Osteocyte (in vitro differentiated cells): ENCODE measurements around the gene ATXN7. TPM values are rescaled to one million over a fixed set of nuclear protein-coding genes. Genes with fewer than 3 reads are reported as not detected.

ENCODE experiments used
- DNase-seq: peaks from one replicate; pipeline ENCODE4 v3.0.0; 2021; ENCODE audit warnings: mixed read lengths; ENCODE audit not compliant: unreplicated experiment; ENCODE audit errors: extremely low spot score
- H3K27ac Mint-ChIP-seq: one replicate; pipeline ENCODE4 v1.8.0; 2021; ENCODE audit warnings: mild to moderate bottlenecking, mixed read lengths; ENCODE audit not compliant: unreplicated experiment
- H3K27me3 Mint-ChIP-seq: one replicate; pipeline ENCODE4 v1.8.0; 2021; ENCODE audit warnings: mixed read lengths; ENCODE audit not compliant: unreplicated experiment
- H3K36me3 Mint-ChIP-seq: one replicate; pipeline ENCODE4 v1.8.0; 2021; ENCODE audit warnings: mixed read lengths; ENCODE audit not compliant: unreplicated experiment
- H3K4me1 Mint-ChIP-seq: one replicate; pipeline ENCODE4 v1.8.0; 2021; ENCODE audit warnings: mixed read lengths; ENCODE audit not compliant: unreplicated experiment
- H3K4me3 Mint-ChIP-seq: one replicate; pipeline ENCODE4 v1.8.0; 2021; ENCODE audit warnings: mild to moderate bottlenecking, moderate library complexity, mixed read lengths; ENCODE audit not compliant: unreplicated experiment
- H3K9me3 Mint-ChIP-seq: one replicate; pipeline ENCODE4 v1.8.0; 2021; ENCODE audit warnings: mixed read lengths; ENCODE audit not compliant: unreplicated experiment
- total RNA-seq: library from RNA; stranded (reverse); gene quantifications from 2 replicates; pipeline ENCODE4 v1.2.1, GENCODE V29; 2021
- TF ChIP-seq, protein P1 (sequence below): fragments of 200-600 bp; sonication (generic); IDR thresholded peaks from 2 replicates; pipeline ENCODE4 v1.5.0; 2021; ENCODE audit warnings: antibody characterized with exemption, mild to moderate bottlenecking, moderate library complexity

Gene ATXN7
- total RNA-seq, 1 donor from 2014 or later = 22.7 TPM

DNA sequence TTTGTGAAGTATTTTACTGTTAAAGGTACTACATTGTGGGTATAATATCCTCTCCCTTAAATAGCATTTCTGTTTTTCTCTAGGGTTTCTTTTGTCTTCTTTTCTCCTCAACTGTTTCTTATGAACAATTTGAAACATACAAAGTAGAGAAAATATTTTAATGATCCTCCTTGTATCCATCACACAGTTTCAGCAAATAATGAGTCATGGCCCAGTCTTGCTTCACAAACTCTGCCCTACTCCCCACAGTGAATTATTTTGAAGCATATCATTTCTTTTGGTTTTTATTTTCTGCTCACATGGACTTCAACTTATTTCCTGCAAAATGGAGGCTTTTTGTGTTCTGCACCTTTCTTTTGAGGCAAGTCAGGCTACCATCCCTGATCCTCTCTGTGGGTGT lies 54.7 kb downstream of the ATXN7 start:
- TF ChIP-seq, protein P1, sequence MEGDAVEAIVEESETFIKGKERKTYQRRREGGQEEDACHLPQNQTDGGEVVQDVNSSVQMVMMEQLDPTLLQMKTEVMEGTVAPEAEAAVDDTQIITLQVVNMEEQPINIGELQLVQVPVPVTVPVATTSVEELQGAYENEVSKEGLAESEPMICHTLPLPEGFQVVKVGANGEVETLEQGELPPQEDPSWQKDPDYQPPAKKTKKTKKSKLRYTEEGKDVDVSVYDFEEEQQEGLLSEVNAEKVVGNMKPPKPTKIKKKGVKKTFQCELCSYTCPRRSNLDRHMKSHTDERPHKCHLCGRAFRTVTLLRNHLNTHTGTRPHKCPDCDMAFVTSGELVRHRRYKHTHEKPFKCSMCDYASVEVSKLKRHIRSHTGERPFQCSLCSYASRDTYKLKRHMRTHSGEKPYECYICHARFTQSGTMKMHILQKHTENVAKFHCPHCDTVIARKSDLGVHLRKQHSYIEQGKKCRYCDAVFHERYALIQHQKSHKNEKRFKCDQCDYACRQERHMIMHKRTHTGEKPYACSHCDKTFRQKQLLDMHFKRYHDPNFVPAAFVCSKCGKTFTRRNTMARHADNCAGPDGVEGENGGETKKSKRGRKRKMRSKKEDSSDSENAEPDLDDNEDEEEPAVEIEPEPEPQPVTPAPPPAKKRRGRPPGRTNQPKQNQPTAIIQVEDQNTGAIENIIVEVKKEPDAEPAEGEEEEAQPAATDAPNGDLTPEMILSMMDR = no peak
- H3K36me3 Mint-ChIP-seq = peaks cover 31% of the 10 kb centered on the region
- H3K4me1 Mint-ChIP-seq = peaks cover 24% of the 10 kb centered on the region
- no peaks in the 10 kb centered on the region for H3K9me3 Mint-ChIP-seq
- no peak overlapping the region for H3K4me3 Mint-ChIP-seq
- DNase-seq = no peak
- peak overlapping the region; percentile 53 for H3K27ac Mint-ChIP-seq
- H3K27me3 Mint-ChIP-seq = no peaks in the 10 kb centered on the region

DNA sequence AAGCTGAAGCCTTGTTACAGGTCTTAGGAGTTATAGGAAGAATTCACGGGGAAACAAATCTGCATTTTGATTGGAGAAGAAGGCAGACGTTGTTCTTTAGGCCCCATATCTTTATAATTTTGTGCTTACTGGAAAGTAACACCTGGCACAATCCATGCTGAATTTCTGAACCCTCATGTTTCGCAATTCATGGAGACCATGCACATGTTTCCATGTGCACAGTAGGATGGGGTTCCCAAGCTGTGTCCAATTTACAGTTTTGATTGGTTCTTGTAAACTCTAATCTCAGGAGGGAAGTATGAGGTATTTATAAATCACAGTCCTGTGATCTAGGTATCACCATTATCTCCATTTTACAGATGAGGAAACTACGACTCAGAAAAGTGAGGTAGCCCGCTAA lies 56.3 kb downstream of the ATXN7 start:
- TF ChIP-seq, protein P1 = no peak
- Mint-ChIP-seq H3K36me3 (peaks cover 43% of the 10 kb centered on the region), H3K4me1 (peaks cover 10% of the 10 kb centered on the region), H3K9me3 (no peaks in the 10 kb centered on the region), H3K4me3 (no peak overlapping the region), H3K27ac (no peak overlapping the region), H3K27me3 (no peaks in the 10 kb centered on the region)
- no peak for DNase-seq

GRCh38 chr3:63921741-63922482 lies 58.2 kb downstream of the ATXN7 start:
- no peak overlapping the region for H3K27ac Mint-ChIP-seq
- DNase-seq = no peak
- peaks cover 9% of the 10 kb centered on the region for H3K4me1 Mint-ChIP-seq
- H3K27me3 Mint-ChIP-seq = no peaks in the 10 kb centered on the region
- TF ChIP-seq, protein P1 = no peak
- H3K36me3 Mint-ChIP-seq = peaks cover 56% of the 10 kb centered on the region
- no peaks in the 10 kb centered on the region for H3K9me3 Mint-ChIP-seq
- no peak overlapping the region for H3K4me3 Mint-ChIP-seq

DNA sequence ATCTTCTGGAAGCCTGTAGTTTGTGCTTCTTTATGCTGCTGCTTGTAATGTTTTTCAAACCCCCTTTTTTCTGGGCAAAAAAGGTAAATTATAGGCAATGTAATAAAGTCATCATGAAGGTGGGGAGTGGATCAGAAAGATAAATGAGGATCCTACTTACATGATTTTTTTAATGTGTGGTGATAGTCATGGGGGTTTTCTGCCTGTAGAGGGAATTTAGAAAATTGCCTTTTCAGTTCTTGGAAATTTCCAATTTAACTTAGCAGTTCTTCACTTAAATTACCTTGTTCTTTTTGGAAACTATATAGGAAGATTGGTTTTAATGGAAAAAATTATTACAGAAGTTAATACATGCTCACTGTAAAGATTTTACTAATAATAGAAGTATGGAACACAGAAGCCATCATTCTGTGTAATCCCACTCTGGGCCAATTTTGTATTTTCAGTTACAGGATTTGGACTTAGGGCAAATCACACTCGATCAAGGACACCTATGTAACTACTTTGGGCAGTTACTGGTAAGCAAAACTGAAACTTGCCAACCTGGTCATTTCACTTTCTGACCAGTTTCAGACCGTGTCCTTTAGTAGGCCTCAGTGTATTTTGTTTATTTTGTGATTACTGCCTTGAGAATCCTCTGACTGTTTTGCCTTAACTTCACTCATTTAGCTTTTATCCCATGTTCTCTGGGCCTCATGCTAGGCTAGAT lies 59.0 kb downstream of the ATXN7 start:
- Mint-ChIP-seq H3K4me1 (peaks cover 9% of the 10 kb centered on the region), H3K36me3 (peaks cover 53% of the 10 kb centered on the region), H3K27ac (no peak overlapping the region), H3K27me3 (no peaks in the 10 kb centered on the region), H3K4me3 (no peak overlapping the region), H3K9me3 (no peaks in the 10 kb centered on the region)
- no peak for DNase-seq
- TF ChIP-seq, protein P1 = no peak

- no peaks in the 10 kb centered on the region for H3K27me3 Mint-ChIP-seq
- H3K36me3 Mint-ChIP-seq = peaks cover 48% of the 10 kb centered on the region
- TF ChIP-seq, protein P1 = no peak
- H3K4me1 Mint-ChIP-seq = no peaks in the 10 kb centered on the region
- no peak for DNase-seq
- no peaks in the 10 kb centered on the region for H3K9me3 Mint-ChIP-seq
- no peak overlapping the region for H3K4me3 Mint-ChIP-seq
- no peak overlapping the region for H3K27ac Mint-ChIP-seq
Observed at GRCh38 chr3:63926309-63926708, 62.6 kb downstream of the ATXN7 start.
